Chondrocyte (in vitro differentiated cells): ENCODE data around the gene PNPLA6. TPM values are rescaled to one million over a fixed set of nuclear protein-coding genes. Genes with fewer than 3 reads are reported as not detected.
"Not testable (repeated sequence)": the region's sequence is repeated elsewhere in the genome, so short reads cannot be mapped to it uniquely, and the experiment has no call there.

Experiments
- DNase-seq: peaks from one replicate; pipeline ENCODE4 v3.0.0; 2021; ENCODE audit warnings: mixed read lengths, low spot score
- H3K27ac Mint-ChIP-seq: one replicate; pipeline ENCODE4 v1.8.0; 2021; ENCODE audit warnings: mild to moderate bottlenecking, moderate library complexity, mixed read lengths; ENCODE audit not compliant: unreplicated experiment
- H3K27me3 Mint-ChIP-seq: 2 replicates; pipeline ENCODE4 v1.8.0; 2021; ENCODE audit warnings: low read depth, mixed read lengths
- H3K36me3 Mint-ChIP-seq: 2 replicates; pipeline ENCODE4 v1.8.0; 2021; ENCODE audit warnings: low read depth, mixed read lengths
- H3K4me1 Mint-ChIP-seq: 2 replicates; pipeline ENCODE4 v1.8.0; 2021; ENCODE audit warnings: low read depth, mild to moderate bottlenecking, mixed read lengths
- H3K4me3 Mint-ChIP-seq: one replicate; pipeline ENCODE4 v1.8.0; 2021; ENCODE audit warnings: mild to moderate bottlenecking, moderate library complexity, mixed read lengths; ENCODE audit not compliant: unreplicated experiment
- H3K9me3 Mint-ChIP-seq: 2 replicates; pipeline ENCODE4 v1.8.0; 2021; ENCODE audit warnings: low read depth, mixed read lengths
- CTCF ChIP-seq: fragments of 200-600 bp; sonication (generic); IDR thresholded peaks from 2 replicates; pipeline ENCODE4 v1.5.0; 2021; ENCODE audit warnings: antibody characterized with exemption, mild to moderate bottlenecking, moderate library complexity
- total RNA-seq: library from RNA; stranded (reverse); gene quantifications from 3 replicates; pipeline ENCODE4 v1.2.1, GENCODE V29; 2021

PNPLA6 gene
- total RNA-seq, 1 donor from 2014 or later: 87.9 TPM

- no peaks in the 10 kb centered on the region for H3K9me3 Mint-ChIP-seq
- H3K27ac Mint-ChIP-seq: no peak overlapping the region
- no peaks in the 10 kb centered on the region for H3K36me3 Mint-ChIP-seq
- no peaks in the 10 kb centered on the region for H3K4me1 Mint-ChIP-seq
- peaks cover 7% of the 10 kb centered on the region for H3K27me3 Mint-ChIP-seq
- no peak for TF ChIP-seq CTCF
- H3K4me3 Mint-ChIP-seq: no peak overlapping the region
- DNase-seq: no peak
These were observed 35.2 kb downstream of the PNPLA6 start for GRCh38 chr19:7570761-7571160.

- H3K36me3 Mint-ChIP-seq: no peaks in the 10 kb centered on the region
- no peak for DNase-seq
- TF ChIP-seq CTCF: no peak
- H3K9me3 Mint-ChIP-seq: no peaks in the 10 kb centered on the region
- no peaks in the 10 kb centered on the region for H3K4me1 Mint-ChIP-seq
- H3K27me3 Mint-ChIP-seq: peaks cover 26% of the 10 kb centered on the region
- H3K4me3 Mint-ChIP-seq: no peak overlapping the region
- H3K27ac Mint-ChIP-seq: no peak overlapping the region
These were observed 40.0 kb downstream of the PNPLA6 start for GRCh38 chr19:7575434-7576040.

GRCh38 chr19:7577422-7577821 is 41.9 kb downstream of the PNPLA6 start:
- H3K4me1 Mint-ChIP-seq, H3K27ac Mint-ChIP-seq, H3K9me3 Mint-ChIP-seq, DNase-seq, H3K36me3 Mint-ChIP-seq, H3K4me3 Mint-ChIP-seq: not testable (repeated sequence)
- peaks cover 37% of the 10 kb centered on the region for H3K27me3 Mint-ChIP-seq

GRCh38 chr19:7578127-7578526 is 42.6 kb downstream of the PNPLA6 start:
- Mint-ChIP-seq H3K36me3 (no peaks in the 10 kb centered on the region), H3K27me3 (peaks cover 43% of the 10 kb centered on the region), H3K9me3 (no peaks in the 10 kb centered on the region), H3K4me3 (no peak overlapping the region), H3K27ac (no peak overlapping the region), H3K4me1 (no peaks in the 10 kb centered on the region)
- DNase-seq: no peak
- no peak for TF ChIP-seq CTCF

GRCh38 chr19:7579182-7579581 is 43.7 kb downstream of the PNPLA6 start:
- no peak for TF ChIP-seq CTCF
- Mint-ChIP-seq H3K36me3 (no peaks in the 10 kb centered on the region), H3K4me3 (no peak overlapping the region), H3K4me1 (no peaks in the 10 kb centered on the region), H3K27ac (no peak overlapping the region), H3K27me3 (peaks cover 42% of the 10 kb centered on the region), H3K9me3 (no peaks in the 10 kb centered on the region)
- DNase-seq: no peak

GRCh38 chr19:7582446-7582845 is 46.9 kb downstream of the PNPLA6 start:
- Mint-ChIP-seq H3K4me3 (no peak overlapping the region), H3K27me3 (peaks cover 45% of the 10 kb centered on the region), H3K4me1 (no peaks in the 10 kb centered on the region), H3K36me3 (no peaks in the 10 kb centered on the region), H3K9me3 (no peaks in the 10 kb centered on the region), H3K27ac (no peak overlapping the region)
- no peak for DNase-seq
- TF ChIP-seq CTCF: no peak
